ENCODE measurements around the gene TMEM176B.
"Not testable (repeated sequence)": the region's sequence is repeated elsewhere in the genome, so short reads cannot be mapped to it uniquely, and the experiment has no call there.

DNA sequence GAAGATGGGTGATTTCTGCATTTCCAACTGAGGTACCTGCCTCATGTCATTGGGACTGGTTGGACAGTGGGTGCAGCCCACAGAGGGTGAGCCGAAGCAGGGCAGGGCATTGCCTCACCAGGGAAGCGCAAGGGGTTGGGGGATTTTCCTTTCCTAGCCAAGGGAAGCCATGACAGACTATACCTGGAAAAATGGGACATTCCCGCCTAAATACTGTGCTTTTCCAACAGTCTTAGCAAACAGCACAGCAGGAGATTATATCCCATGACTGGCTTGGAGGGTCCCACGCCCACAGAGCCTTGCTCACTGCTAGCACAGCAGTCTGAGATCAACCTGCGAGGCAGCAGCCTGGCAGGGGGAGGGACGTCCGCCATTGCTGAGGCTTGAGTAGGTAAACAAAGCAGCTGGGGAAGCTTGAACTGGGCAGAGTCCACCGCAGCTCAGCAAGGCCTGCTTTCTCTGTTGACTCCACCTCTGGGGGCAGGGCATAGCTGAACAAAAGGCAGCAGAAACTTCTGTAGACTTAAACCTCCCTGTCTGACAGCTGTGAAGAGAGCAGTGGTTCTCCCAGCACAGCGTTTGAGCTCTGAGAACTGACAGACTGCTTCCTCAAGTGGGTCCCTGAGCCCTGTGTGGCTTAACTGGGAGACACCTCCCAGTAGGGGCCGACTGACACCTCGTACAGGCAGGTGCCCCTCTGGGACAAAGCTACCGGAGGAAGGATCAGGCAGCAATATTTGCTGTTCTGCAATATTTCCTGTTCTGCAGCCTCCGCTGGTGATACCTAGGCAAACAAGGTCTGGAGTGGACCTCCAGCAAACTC lies 7.7 kb upstream of the TMEM176B start:
- TF ChIP-seq, protein P1, sequence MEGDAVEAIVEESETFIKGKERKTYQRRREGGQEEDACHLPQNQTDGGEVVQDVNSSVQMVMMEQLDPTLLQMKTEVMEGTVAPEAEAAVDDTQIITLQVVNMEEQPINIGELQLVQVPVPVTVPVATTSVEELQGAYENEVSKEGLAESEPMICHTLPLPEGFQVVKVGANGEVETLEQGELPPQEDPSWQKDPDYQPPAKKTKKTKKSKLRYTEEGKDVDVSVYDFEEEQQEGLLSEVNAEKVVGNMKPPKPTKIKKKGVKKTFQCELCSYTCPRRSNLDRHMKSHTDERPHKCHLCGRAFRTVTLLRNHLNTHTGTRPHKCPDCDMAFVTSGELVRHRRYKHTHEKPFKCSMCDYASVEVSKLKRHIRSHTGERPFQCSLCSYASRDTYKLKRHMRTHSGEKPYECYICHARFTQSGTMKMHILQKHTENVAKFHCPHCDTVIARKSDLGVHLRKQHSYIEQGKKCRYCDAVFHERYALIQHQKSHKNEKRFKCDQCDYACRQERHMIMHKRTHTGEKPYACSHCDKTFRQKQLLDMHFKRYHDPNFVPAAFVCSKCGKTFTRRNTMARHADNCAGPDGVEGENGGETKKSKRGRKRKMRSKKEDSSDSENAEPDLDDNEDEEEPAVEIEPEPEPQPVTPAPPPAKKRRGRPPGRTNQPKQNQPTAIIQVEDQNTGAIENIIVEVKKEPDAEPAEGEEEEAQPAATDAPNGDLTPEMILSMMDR (IDR thresholded peaks at IDR 0.05) = not testable (repeated sequence)
- TF ChIP-seq, protein P2, sequence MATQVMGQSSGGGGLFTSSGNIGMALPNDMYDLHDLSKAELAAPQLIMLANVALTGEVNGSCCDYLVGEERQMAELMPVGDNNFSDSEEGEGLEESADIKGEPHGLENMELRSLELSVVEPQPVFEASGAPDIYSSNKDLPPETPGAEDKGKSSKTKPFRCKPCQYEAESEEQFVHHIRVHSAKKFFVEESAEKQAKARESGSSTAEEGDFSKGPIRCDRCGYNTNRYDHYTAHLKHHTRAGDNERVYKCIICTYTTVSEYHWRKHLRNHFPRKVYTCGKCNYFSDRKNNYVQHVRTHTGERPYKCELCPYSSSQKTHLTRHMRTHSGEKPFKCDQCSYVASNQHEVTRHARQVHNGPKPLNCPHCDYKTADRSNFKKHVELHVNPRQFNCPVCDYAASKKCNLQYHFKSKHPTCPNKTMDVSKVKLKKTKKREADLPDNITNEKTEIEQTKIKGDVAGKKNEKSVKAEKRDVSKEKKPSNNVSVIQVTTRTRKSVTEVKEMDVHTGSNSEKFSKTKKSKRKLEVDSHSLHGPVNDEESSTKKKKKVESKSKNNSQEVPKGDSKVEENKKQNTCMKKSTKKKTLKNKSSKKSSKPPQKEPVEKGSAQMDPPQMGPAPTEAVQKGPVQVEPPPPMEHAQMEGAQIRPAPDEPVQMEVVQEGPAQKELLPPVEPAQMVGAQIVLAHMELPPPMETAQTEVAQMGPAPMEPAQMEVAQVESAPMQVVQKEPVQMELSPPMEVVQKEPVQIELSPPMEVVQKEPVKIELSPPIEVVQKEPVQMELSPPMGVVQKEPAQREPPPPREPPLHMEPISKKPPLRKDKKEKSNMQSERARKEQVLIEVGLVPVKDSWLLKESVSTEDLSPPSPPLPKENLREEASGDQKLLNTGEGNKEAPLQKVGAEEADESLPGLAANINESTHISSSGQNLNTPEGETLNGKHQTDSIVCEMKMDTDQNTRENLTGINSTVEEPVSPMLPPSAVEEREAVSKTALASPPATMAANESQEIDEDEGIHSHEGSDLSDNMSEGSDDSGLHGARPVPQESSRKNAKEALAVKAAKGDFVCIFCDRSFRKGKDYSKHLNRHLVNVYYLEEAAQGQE (IDR thresholded peaks at IDR 0.05; ENCODE audit: insufficient read depth in 1 of 2, low read depth in 2 of 2, low read length in 1 of 2) = not testable (repeated sequence)
- not testable (repeated sequence) for TF ChIP-seq POLR2AphosphoS5 (IDR thresholded peaks at IDR 0.05; ENCODE audit: low read depth, low read length); SIN3A (IDR thresholded peaks at IDR 0.05; ENCODE audit: borderline replicate concordance, insufficient read depth, low read depth, low read length); TCF7L2 (IDR thresholded peaks at IDR 0.05; ENCODE audit: low read depth, low read length)
